Activated naive CD4-positive, alpha-beta T cell treated with anti-CD3 and anti-CD28 coated beads for 36 hours (primary cell): ENCODE data around the gene LST1. TPM values are rescaled to one million over a fixed set of nuclear protein-coding genes. Genes with fewer than 3 reads are reported as not detected.

Source experiments
- CTCF ChIA-PET: fragments of 350-600 bp; sonication (Branson Sonifier 250); formaldehyde crosslinking; loops from one replicate; lab custom pipeline; 2021; ENCODE audit warnings: antibody characterized with exemption; lab: Charles Lee
- DNase-seq: peaks from one replicate; pipeline ENCODE4 v3.0.0-alpha.2; 2020
- H3K27ac Mint-ChIP-seq: one replicate; pipeline ENCODE4 v1.8.0; 2021; ENCODE audit warnings: mild to moderate bottlenecking, mixed read lengths
- H3K27me3 Mint-ChIP-seq: one replicate; pipeline ENCODE4 v1.8.0; 2021; ENCODE audit warnings: low read depth, mixed read lengths
- H3K36me3 Mint-ChIP-seq: one replicate; pipeline ENCODE4 v1.8.0; 2021; ENCODE audit warnings: low read depth, mixed read lengths
- H3K4me1 Mint-ChIP-seq: one replicate; pipeline ENCODE4 v1.8.0; 2021; ENCODE audit warnings: low read depth, mixed read lengths
- H3K4me3 Mint-ChIP-seq: one replicate; pipeline ENCODE4 v1.8.0; 2021; ENCODE audit warnings: mild to moderate bottlenecking, moderate library complexity, mixed read lengths
- H3K9me3 Mint-ChIP-seq: one replicate; pipeline ENCODE4 v1.8.0; 2021; ENCODE audit warnings: mixed read lengths
- intact Hi-C: fragments of 100-400 bp; cut with micrococcal nuclease; formaldehyde crosslinking; loops from one replicate; pipeline ENCODE4 v1.15.1; 2023
- total RNA-seq, 2 experiments: library from RNA; stranded (reverse); gene quantifications; one replicate each; pipeline ENCODE4 v1.2.3, GENCODE V29; 2021

LST1 gene
- total RNA-seq, 2 experiments from 2014 or later = 11.5 to 12.5 TPM

DNA sequence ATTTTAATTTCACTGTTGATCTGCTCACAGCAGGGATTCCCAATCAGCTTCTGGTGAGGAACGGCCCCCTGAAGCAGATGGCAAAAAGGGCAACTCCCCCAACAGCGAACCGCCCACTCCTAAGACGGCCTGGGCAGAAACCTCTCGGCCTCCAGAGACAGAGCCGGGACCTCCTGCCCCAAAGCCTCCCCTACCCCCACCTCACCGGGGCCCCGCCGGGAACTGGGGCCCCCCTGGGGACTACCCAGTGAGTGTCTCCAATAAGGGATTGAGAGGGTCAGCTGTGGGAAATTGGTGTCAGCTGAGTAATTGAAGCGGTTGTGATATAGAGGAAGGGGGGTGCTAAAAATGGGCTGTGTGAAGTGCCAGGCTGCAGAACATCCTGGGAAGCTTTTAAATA is 40.9 kb downstream of the LST1 start:
- CTCF ChIA-PET = no interaction called here

GRCh38 chr6:31627690-31628287 is 41.7 kb downstream of the LST1 start:
- intact Hi-C loops = no loop called here
- CTCF ChIA-PET = no interaction called here
- DNase-seq = no peak
- H3K9me3 Mint-ChIP-seq = no peaks in the 10 kb centered on the region
- H3K4me3 Mint-ChIP-seq = no peak overlapping the region
- no peaks in the 10 kb centered on the region for H3K27me3 Mint-ChIP-seq
- H3K36me3 Mint-ChIP-seq = peaks cover 80% of the 10 kb centered on the region
- peaks cover 11% of the 10 kb centered on the region for H3K4me1 Mint-ChIP-seq
- peak overlapping the region; percentile 14 for H3K27ac Mint-ChIP-seq

More for the DNA sequence above, 40.9 kb downstream of the LST1 start:
- peaks cover 20% of the 10 kb centered on the region for H3K4me1 Mint-ChIP-seq
- H3K27me3 Mint-ChIP-seq = no peaks in the 10 kb centered on the region
- no peak for DNase-seq
- H3K27ac Mint-ChIP-seq = no peak overlapping the region
- H3K4me3 Mint-ChIP-seq = no peak overlapping the region
- H3K36me3 Mint-ChIP-seq = peaks cover 83% of the 10 kb centered on the region
- H3K9me3 Mint-ChIP-seq = no peaks in the 10 kb centered on the region
- intact Hi-C loops = no loop called here

DNA sequence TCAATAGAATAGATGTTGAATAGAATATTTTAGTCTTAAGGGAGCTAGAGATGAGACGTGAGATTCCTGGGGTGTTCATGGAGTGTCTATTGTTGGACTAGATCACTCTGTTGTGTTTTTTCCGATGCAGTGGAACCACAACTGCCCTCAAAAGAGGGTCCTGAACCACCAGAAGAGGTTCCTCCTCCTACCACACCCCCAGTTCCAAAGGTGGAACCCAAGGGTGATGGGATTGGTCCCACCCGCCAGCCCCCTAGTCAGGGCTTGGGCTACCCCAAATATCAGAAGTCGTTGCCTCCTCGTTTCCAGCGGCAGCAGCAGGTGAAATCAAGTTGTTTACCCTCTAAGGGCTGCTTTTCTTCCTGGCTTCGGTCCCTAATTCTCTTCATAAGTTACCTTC is 42.9 kb downstream of the LST1 start:
- Mint-ChIP-seq H3K36me3 (peaks cover 80% of the 10 kb centered on the region), H3K27me3 (no peaks in the 10 kb centered on the region), H3K4me1 (peaks cover 5% of the 10 kb centered on the region), H3K4me3 (no peak overlapping the region), H3K9me3 (no peaks in the 10 kb centered on the region), H3K27ac (no peak overlapping the region)
- intact Hi-C loops = no loop called here
- no peak for DNase-seq
- CTCF ChIA-PET = no interaction called here

GRCh38 chr6:31630177-31630934 is 44.3 kb downstream of the LST1 start:
- intact Hi-C loops = no loop called here
- Mint-ChIP-seq H3K36me3 (peaks cover 76% of the 10 kb centered on the region), H3K9me3 (no peaks in the 10 kb centered on the region), H3K27me3 (no peaks in the 10 kb centered on the region), H3K27ac (peak overlapping the region; percentile 46), H3K4me1 (peaks cover 4% of the 10 kb centered on the region), H3K4me3 (no peak overlapping the region)
- CTCF ChIA-PET = no interaction called here
- DNase-seq = no peak

- no peak for DNase-seq
- no peak overlapping the region for H3K4me3 Mint-ChIP-seq
- intact Hi-C loops = no loop called here
- no peaks in the 10 kb centered on the region for H3K4me1 Mint-ChIP-seq
- H3K27ac Mint-ChIP-seq = no peak overlapping the region
- peaks cover 73% of the 10 kb centered on the region for H3K36me3 Mint-ChIP-seq
- H3K9me3 Mint-ChIP-seq = no peaks in the 10 kb centered on the region
- no peaks in the 10 kb centered on the region for H3K27me3 Mint-ChIP-seq
- CTCF ChIA-PET = no interaction called here
Observed at GRCh38 chr6:31631209-31631608, 45.1 kb downstream of the LST1 start.

- no peak for DNase-seq
- no peak overlapping the region for H3K27ac Mint-ChIP-seq
- no peak overlapping the region for H3K4me3 Mint-ChIP-seq
- H3K36me3 Mint-ChIP-seq = peaks cover 73% of the 10 kb centered on the region
- intact Hi-C loops = no loop called here
- H3K9me3 Mint-ChIP-seq = no peaks in the 10 kb centered on the region
- H3K4me1 Mint-ChIP-seq = no peaks in the 10 kb centered on the region
- CTCF ChIA-PET = no interaction called here
- no peaks in the 10 kb centered on the region for H3K27me3 Mint-ChIP-seq
Observed at GRCh38 chr6:31631681-31632278, 45.7 kb downstream of the LST1 start.

DNA sequence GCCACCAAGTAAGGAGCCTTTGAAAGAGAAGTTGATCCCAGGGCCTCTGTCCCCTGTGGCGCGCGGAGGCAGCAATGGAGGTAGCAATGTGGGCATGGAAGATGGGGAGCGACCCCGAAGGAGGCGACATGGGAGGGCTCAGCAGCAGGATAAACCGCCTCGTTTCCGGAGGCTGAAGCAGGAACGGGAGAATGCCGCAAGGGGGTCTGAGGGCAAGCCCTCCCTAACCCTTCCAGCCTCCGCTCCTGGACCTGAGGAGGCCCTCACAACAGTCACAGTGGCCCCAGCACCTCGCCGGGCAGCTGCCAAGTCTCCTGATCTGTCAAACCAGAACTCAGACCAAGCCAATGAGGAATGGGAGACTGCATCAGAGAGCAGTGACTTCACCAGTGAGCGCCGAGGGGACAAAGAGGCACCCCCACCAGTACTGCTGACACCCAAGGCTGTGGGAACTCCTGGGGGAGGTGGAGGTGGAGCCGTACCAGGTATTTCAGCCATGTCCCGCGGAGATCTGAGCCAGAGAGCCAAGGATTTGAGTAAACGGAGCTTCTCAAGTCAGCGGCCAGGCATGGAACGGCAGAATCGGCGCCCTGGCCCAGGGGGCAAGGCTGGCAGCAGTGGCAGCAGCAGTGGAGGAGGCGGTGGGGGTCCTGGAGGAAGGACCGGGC is 46.3 kb downstream of the LST1 start:
- CTCF ChIA-PET = no interaction called here
- Mint-ChIP-seq H3K27ac (no peak overlapping the region), H3K4me3 (peak overlapping the region; percentile 21), H3K9me3 (no peaks in the 10 kb centered on the region), H3K4me1 (no peaks in the 10 kb centered on the region), H3K27me3 (no peaks in the 10 kb centered on the region), H3K36me3 (peaks cover 74% of the 10 kb centered on the region)
- intact Hi-C loops = no loop called here
- DNase-seq = no peak

GRCh38 chr6:31633447-31633846 is 47.4 kb downstream of the LST1 start:
- H3K27ac Mint-ChIP-seq = peak overlapping the region; percentile 13
- DNase-seq = no peak
- no peaks in the 10 kb centered on the region for H3K9me3 Mint-ChIP-seq
- H3K4me1 Mint-ChIP-seq = no peaks in the 10 kb centered on the region
- intact Hi-C loops = no loop called here
- H3K36me3 Mint-ChIP-seq = peaks cover 66% of the 10 kb centered on the region
- H3K4me3 Mint-ChIP-seq = no peak overlapping the region
- H3K27me3 Mint-ChIP-seq = no peaks in the 10 kb centered on the region
- CTCF ChIA-PET = no interaction called here

DNA sequence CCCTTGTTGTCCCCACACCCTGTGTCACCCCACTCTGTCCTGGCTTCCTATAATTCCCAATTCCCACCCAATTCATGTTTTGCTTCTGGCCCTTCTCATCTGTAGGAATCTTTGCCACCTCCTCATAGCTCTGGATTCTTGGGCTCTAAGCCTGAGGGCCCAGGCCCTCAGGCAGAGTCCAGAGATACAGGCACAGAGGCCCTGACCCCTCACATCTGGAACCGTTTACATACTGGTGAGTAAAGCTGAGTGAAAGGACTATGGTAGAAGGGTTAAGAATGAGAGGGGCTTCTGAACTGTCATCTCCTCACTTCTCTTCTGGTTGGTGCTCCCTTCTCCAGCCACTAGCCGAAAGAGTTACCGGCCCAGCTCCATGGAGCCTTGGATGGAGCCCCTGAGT is 48.1 kb downstream of the LST1 start:
- intact Hi-C loops = no loop called here

GRCh38 chr6:31634969-31635575 is 49.0 kb downstream of the LST1 start:
- Mint-ChIP-seq H3K27me3 (no peaks in the 10 kb centered on the region), H3K27ac (peak overlapping the region; percentile 47), H3K9me3 (no peaks in the 10 kb centered on the region), H3K4me3 (no peak overlapping the region), H3K36me3 (peaks cover 55% of the 10 kb centered on the region), H3K4me1 (peaks cover 1% of the 10 kb centered on the region)
- no peak for DNase-seq
- CTCF ChIA-PET = no interaction called here
- intact Hi-C loops = no loop called here

More for the DNA sequence above, 48.1 kb downstream of the LST1 start:
- H3K4me3 Mint-ChIP-seq = no peak overlapping the region
- no peak for DNase-seq
- H3K27me3 Mint-ChIP-seq = no peaks in the 10 kb centered on the region
- no peaks in the 10 kb centered on the region for H3K4me1 Mint-ChIP-seq
- peaks cover 63% of the 10 kb centered on the region for H3K36me3 Mint-ChIP-seq
- no peaks in the 10 kb centered on the region for H3K9me3 Mint-ChIP-seq
- H3K27ac Mint-ChIP-seq = no peak overlapping the region
- CTCF ChIA-PET = interaction anchor here (0.7 kb wide), 1 partner anchor 12 kb away, joined by 4 read pairs; no protein-coding TSS in a partner anchor

DNA sequence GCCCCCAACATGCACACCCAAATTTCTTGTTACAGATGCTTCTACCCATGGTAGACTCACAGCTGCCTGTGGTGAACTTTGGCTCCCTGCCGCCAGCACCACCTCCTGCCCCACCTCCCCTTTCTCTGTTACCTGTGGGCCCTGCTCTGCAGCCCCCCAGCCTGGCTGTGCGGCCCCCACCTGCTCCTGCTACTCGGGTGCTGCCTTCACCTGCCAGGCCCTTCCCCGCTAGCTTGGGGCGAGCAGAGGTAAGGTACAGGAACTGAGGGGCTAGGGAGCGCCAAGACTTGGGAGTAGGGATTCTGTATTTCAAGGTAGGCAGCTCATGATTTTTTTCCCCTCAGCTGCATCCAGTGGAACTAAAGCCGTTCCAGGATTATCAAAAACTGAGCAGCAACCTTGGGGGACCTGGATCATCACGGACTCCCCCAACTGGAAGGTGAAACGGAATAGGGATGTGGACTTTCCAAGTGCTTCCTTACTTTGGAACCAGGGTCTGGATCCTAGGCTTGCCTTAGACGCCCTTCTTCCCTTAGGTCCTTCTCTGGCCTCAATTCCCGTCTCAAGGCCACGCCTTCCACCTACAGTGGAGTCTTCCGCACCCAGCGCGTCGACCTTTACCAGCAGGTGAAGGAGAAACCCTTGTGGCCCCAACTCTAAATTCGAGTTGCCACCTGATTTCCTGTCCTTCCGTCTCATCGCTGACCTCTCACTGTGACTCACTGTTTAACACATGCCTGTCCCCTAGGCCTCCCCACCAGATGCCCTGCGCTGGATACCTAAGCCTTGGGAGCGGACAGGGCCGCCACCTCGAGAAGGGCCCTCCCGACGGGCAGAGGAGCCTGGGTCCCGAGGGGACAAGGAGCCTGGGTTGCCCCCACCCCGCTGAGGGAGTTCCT is 50.9 kb downstream of the LST1 start:
- Mint-ChIP-seq H3K4me3 (no peak overlapping the region), H3K27me3 (no peaks in the 10 kb centered on the region), H3K36me3 (peaks cover 45% of the 10 kb centered on the region), H3K9me3 (no peaks in the 10 kb centered on the region), H3K4me1 (peaks cover 1% of the 10 kb centered on the region), H3K27ac (no peak overlapping the region)
- intact Hi-C loops = no loop called here
- CTCF ChIA-PET = no interaction called here
- no peak for DNase-seq
